Activated naive CD8-positive, alpha-beta T cell treated with anti-CD3 and anti-CD28 coated beads for 36 hours (primary cell): ENCODE measurements around the gene CD4. TPM values are rescaled to one million over a fixed set of nuclear protein-coding genes. Genes with fewer than 3 reads are reported as not detected.

Experiments used
- DNase-seq: peaks from one replicate; pipeline ENCODE4 v3.0.0; 2021
- H3K27ac Mint-ChIP-seq: one replicate; pipeline ENCODE4 v1.8.0; 2022; ENCODE audit warnings: mild to moderate bottlenecking, moderate library complexity, mixed read lengths
- H3K27me3 Mint-ChIP-seq: one replicate; pipeline ENCODE4 v1.8.0; 2022; ENCODE audit warnings: mild to moderate bottlenecking, mixed read lengths
- H3K36me3 Mint-ChIP-seq: one replicate; pipeline ENCODE4 v1.8.0; 2021; ENCODE audit warnings: mild to moderate bottlenecking, mixed read lengths
- H3K4me1 Mint-ChIP-seq: one replicate; pipeline ENCODE4 v1.8.0; 2021; ENCODE audit warnings: mixed read lengths
- H3K4me3 Mint-ChIP-seq: one replicate; pipeline ENCODE4 v1.8.0; 2022; ENCODE audit warnings: mild to moderate bottlenecking, moderate library complexity, mixed read lengths
- H3K9me3 Mint-ChIP-seq: one replicate; pipeline ENCODE4 v1.8.0; 2022; ENCODE audit warnings: mixed read lengths
- total RNA-seq, 2 experiments: library from RNA; stranded (reverse); gene quantifications; one replicate each; pipeline ENCODE4 v1.2.3, GENCODE V29; 2021

CD4 gene
- total RNA-seq, 2 experiments from 2014 or later, result 2.2 to 2.5 TPM

GRCh38 chr12:6832125-6832524 lies 42.8 kb downstream of the CD4 start:
- no peak for DNase-seq
- Mint-ChIP-seq H3K9me3 (no peaks in the 10 kb centered on the region), H3K4me1 (peaks cover 12% of the 10 kb centered on the region), H3K36me3 (no peaks in the 10 kb centered on the region), H3K4me3 (no peak overlapping the region), H3K27ac (no peak overlapping the region), H3K27me3 (peaks cover 26% of the 10 kb centered on the region)

GRCh38 chr12:6833189-6833890 lies 44.0 kb downstream of the CD4 start:
- Mint-ChIP-seq H3K9me3 (no peaks in the 10 kb centered on the region), H3K4me1 (peaks cover 8% of the 10 kb centered on the region), H3K27me3 (peaks cover 15% of the 10 kb centered on the region), H3K4me3 (no peak overlapping the region), H3K36me3 (no peaks in the 10 kb centered on the region), H3K27ac (no peak overlapping the region)
- DNase-seq, result no peak

- Mint-ChIP-seq H3K36me3 (no peaks in the 10 kb centered on the region), H3K4me3 (no peak overlapping the region), H3K4me1 (peaks cover 2% of the 10 kb centered on the region), H3K27me3 (peaks cover 9% of the 10 kb centered on the region), H3K27ac (no peak overlapping the region), H3K9me3 (no peaks in the 10 kb centered on the region)
- no peak for DNase-seq
These were observed 44.9 kb downstream of the CD4 start for GRCh38 chr12:6834254-6834653.

DNA sequence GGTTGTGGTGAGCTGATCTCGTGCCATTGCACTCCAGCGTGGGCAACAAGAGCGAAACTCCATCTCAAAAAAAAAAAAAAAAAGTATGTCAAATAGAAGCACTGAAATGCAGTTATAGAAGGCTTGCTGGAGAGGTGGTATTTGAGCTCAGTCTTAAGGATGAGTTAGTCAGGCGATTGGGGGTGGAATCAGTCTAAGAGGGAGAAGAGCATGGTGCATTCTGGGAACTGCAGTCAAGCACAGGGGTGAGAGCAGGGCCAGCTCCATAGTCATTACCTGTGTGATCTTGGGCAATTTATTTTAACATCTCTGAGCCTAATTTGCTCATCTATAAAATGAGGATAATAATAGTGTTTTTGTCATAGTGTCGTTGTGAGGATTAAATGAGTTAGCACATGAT lies 45.5 kb downstream of the CD4 start:
- no peak overlapping the region for H3K4me3 Mint-ChIP-seq
- peaks cover 5% of the 10 kb centered on the region for H3K27me3 Mint-ChIP-seq
- no peaks in the 10 kb centered on the region for H3K36me3 Mint-ChIP-seq
- no peaks in the 10 kb centered on the region for H3K4me1 Mint-ChIP-seq
- no peaks in the 10 kb centered on the region for H3K9me3 Mint-ChIP-seq
- H3K27ac Mint-ChIP-seq, result no peak overlapping the region
- DNase-seq, result no peak

DNA sequence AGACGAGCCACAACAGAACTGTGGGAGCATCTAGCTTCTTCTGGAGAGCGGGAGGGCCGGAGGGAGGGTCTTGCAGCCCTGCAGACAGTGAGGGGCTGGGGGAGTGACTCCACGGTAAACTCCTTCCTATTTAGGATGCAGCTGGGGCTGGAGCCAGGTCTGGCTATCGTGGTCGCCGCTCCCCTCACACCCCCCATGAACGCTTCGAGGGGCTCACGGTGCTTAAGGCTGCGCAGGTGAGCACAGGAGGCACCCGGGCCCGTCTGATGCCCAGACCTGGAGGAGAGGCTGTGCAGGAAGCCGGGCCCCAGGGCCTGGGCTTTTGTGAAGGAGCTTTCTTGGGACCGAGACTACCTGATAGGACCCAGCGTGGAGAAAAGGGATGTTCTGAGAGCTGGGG lies 47.5 kb downstream of the CD4 start:
- H3K4me3 Mint-ChIP-seq, result no peak overlapping the region
- no peaks in the 10 kb centered on the region for H3K9me3 Mint-ChIP-seq
- H3K27me3 Mint-ChIP-seq, result no peaks in the 10 kb centered on the region
- H3K4me1 Mint-ChIP-seq, result no peaks in the 10 kb centered on the region
- no peak overlapping the region for H3K27ac Mint-ChIP-seq
- no peak for DNase-seq
- H3K36me3 Mint-ChIP-seq, result no peaks in the 10 kb centered on the region

GRCh38 chr12:6837370-6838060 lies 48.2 kb downstream of the CD4 start:
- Mint-ChIP-seq H3K27ac (no peak overlapping the region), H3K4me1 (no peaks in the 10 kb centered on the region), H3K4me3 (no peak overlapping the region), H3K9me3 (no peaks in the 10 kb centered on the region), H3K36me3 (no peaks in the 10 kb centered on the region), H3K27me3 (no peaks in the 10 kb centered on the region)
- no peak for DNase-seq

DNA sequence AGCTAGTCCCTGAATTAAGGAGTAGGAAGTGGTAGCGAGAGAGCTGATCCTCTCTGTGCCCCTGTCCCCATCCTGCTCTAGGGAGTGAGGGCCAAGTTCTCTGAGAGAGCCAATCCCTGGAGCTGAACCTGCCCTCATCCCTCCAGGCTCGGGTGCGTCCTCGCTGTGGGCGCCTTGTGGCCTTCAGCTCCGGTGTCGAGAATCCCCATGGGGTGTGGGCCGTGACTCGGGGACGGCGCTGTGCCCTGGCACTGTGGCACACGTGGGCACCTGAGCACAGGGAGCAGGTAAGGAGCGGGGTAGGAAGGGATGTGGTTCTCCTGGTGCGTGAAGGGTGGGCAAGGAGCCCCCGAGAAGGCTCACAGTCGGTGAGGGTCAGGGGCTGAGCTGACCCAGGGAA lies 49.5 kb downstream of the CD4 start:
- H3K4me1 Mint-ChIP-seq, result no peaks in the 10 kb centered on the region
- no peaks in the 10 kb centered on the region for H3K36me3 Mint-ChIP-seq
- no peak overlapping the region for H3K27ac Mint-ChIP-seq
- no peaks in the 10 kb centered on the region for H3K9me3 Mint-ChIP-seq
- no peaks in the 10 kb centered on the region for H3K27me3 Mint-ChIP-seq
- no peak overlapping the region for H3K4me3 Mint-ChIP-seq
- DNase-seq, result no peak

DNA sequence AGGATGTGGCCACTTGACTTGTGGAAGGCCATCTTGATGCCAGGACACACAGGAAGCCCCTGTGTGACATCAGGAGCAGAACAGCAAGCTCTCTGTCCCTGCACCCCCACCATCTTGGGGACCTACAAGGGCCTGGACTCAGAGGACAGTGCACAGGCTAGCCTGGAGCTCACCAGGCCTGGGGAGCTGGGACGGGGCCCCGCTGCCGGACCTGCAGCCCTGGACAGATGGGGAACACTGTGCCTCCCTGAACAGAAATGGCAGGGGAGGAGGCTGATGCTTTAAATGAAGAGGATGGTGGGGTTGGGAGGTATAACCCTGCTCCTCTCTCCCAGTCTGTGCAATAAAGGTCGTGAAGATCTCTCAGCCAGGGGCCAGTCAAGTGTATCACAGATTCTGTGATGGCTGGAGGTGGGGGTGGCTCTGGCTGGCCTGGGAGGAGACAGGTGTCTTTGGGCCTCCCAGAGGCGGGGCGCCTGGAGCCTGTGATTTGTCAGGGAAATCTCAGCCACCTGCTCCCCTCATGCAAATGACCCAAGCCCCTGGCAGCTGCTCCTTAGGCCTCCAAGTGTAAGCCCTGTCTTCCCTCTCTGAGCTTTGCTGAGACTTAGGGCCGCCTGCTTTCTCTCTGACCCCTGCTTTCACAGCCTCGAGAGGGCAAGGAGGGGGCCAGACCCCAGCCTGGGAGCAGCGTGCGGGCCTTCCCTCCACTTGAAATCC lies 50.3 kb downstream of the CD4 start:
- no peak for DNase-seq
- H3K27me3 Mint-ChIP-seq, result no peaks in the 10 kb centered on the region
- H3K9me3 Mint-ChIP-seq, result no peaks in the 10 kb centered on the region
- H3K4me1 Mint-ChIP-seq, result no peaks in the 10 kb centered on the region
- no peak overlapping the region for H3K4me3 Mint-ChIP-seq
- no peaks in the 10 kb centered on the region for H3K36me3 Mint-ChIP-seq
- H3K27ac Mint-ChIP-seq, result no peak overlapping the region

GRCh38 chr12:6840330-6840729 lies 51.0 kb downstream of the CD4 start:
- Mint-ChIP-seq H3K9me3 (no peaks in the 10 kb centered on the region), H3K4me3 (no peak overlapping the region), H3K36me3 (peaks cover 3% of the 10 kb centered on the region), H3K27me3 (no peaks in the 10 kb centered on the region), H3K27ac (no peak overlapping the region), H3K4me1 (no peaks in the 10 kb centered on the region)
- DNase-seq, result no peak

DNA sequence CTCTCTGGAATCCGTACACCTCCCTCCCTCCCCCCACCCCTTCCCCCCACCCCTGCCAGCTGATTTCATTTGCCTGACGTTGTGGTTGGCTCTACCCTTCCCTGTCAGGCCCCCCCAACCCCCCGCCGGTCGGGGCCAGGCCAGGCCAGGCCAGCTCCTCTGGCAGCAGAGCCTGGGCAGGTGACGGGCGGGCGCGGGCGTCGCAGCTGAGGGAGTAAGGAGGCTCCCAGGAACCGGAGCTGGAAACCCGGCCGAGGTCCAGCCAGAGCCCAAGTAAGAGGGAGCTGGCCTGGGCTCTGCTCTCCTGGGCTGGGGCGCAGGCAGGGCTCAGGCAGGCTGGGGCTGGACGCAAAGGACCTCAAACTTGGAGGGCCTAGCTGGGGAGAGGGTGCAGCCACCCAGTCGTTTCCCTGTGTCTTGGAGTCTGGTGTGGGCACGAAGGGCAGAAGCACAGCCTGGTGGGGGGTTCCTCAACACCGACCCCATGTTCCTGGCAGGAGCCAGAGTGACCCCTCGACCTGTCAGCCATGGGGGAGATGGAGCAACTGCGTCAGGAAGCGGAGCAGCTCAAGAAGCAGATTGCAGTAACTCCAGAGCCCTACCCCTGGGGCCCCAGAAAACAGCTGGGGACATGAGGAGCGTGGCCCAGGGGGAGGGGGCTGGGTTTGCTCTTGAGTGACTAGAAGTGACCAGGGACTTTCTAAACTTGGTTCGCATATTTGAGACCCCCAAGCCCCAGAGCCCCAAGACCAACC lies 51.6 kb downstream of the CD4 start, which contains the start of gene GNB3:
TSS of gene GNB3 (plus strand) at position 165 of the 755 bp plus-strand sequence. CDS start at position 528, 363 bp downstream.
- Mint-ChIP-seq H3K4me3 (no peak within 1 kb of the TSS), H3K9me3 (no peaks in the 10 kb centered on the region), H3K27me3 (no peaks in the 10 kb centered on the region)

DNA sequence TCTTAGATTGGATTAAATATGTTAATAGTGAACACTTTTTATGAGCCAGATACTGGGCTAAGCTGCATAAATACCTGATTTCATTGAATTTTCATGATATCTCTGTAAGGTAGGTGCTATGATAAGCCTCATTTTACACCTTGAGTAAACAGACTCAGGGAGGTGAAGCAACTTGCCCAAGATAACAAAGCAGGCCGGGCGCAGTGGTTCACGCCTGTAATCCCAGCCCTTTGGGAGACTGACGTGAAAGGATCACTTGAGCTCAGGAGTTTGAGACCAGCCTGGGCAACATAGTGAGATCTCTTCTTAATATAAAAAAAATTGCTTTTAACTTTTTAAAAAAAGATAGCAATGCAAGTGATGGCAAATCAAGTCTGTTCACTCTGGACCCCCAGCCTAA lies 52.7 kb downstream of the CD4 start:
- no peak overlapping the region for H3K27ac Mint-ChIP-seq
- no peaks in the 10 kb centered on the region for H3K4me1 Mint-ChIP-seq
- DNase-seq, result no peak
- no peaks in the 10 kb centered on the region for H3K27me3 Mint-ChIP-seq
- H3K36me3 Mint-ChIP-seq, result peaks cover 8% of the 10 kb centered on the region
- H3K4me3 Mint-ChIP-seq, result no peak overlapping the region
- no peaks in the 10 kb centered on the region for H3K9me3 Mint-ChIP-seq

More for the DNA sequence above, 51.6 kb downstream of the CD4 start, which contains the start of gene GNB3:
- DNase-seq, result no peak
- Mint-ChIP-seq H3K4me1 (no peaks in the 10 kb centered on the region), H3K27ac (no peak within 1 kb of the TSS), H3K36me3 (peaks cover 5% of the 10 kb centered on the region)

DNA sequence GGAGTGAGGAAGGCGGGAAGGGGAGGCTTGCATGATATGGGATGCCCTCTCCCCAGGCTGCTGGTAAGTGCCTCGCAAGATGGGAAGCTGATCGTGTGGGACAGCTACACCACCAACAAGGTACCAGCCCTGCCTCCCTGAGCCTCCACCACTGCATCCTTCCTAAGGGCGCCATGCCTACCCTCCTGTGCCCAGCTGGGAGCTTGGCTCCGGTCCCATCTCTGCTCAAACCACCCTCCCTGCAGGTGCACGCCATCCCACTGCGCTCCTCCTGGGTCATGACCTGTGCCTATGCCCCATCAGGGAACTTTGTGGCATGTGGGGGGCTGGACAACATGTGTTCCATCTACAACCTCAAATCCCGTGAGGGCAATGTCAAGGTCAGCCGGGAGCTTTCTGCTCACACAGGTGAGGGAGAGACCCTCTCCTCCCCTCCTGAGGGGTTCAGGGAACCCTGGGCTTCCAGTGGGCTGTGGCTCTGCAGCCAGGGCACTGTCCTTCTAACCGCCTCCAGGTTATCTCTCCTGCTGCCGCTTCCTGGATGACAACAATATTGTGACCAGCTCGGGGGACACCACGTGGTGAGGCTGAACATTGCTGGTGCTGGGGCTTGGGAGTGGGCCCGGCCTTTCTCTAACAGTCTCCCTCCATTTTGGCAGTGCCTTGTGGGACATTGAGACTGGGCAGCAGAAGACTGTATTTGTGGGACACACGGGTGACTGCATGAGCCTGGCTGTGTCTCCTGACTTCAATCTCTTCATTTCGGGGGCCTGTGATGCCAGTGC lies 54.0 kb downstream of the CD4 start:
- no peak overlapping the region for H3K27ac Mint-ChIP-seq
- H3K27me3 Mint-ChIP-seq, result no peaks in the 10 kb centered on the region
- DNase-seq, result no peak
- no peaks in the 10 kb centered on the region for H3K4me1 Mint-ChIP-seq
- no peaks in the 10 kb centered on the region for H3K9me3 Mint-ChIP-seq
- peaks cover 12% of the 10 kb centered on the region for H3K36me3 Mint-ChIP-seq
- H3K4me3 Mint-ChIP-seq, result no peak overlapping the region

- Mint-ChIP-seq H3K9me3 (no peaks in the 10 kb centered on the region), H3K4me3 (no peak overlapping the region), H3K27me3 (no peaks in the 10 kb centered on the region), H3K27ac (no peak overlapping the region), H3K36me3 (peaks cover 19% of the 10 kb centered on the region), H3K4me1 (peaks cover 12% of the 10 kb centered on the region)
- no peak for DNase-seq
These were observed 56.1 kb downstream of the CD4 start for GRCh38 chr12:6845395-6845794.

DNA sequence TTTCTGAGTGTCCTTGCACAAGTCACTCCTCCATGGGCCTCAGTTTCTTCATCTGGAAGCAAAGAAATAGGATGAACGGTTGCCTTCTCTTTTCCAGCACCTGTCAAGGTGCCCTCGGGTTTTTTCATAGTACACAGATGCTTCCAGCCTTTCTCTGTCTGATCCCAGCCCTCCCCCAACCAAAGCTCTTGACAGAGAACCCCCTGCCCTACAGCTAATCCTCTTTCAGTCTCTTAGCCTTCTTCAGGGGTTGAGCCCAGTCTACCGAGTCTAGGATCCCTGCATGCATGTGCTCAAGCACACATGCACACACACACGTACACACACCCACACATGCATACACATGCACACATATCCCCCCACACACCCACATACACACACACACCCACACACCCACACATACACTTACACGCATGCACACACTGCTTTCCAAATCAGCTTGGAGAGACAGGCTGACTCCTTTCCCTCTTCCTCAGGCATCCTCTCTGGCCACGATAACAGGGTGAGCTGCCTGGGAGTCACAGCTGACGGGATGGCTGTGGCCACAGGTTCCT lies 57.1 kb downstream of the CD4 start:
- Mint-ChIP-seq H3K27me3 (no peaks in the 10 kb centered on the region), H3K9me3 (no peaks in the 10 kb centered on the region), H3K4me1 (peaks cover 17% of the 10 kb centered on the region)

More for the DNA sequence above, 57.1 kb downstream of the CD4 start:
- Mint-ChIP-seq H3K36me3 (peaks cover 20% of the 10 kb centered on the region), H3K4me3 (no peak overlapping the region), H3K27ac (no peak overlapping the region)
- no peak for DNase-seq
